Measurements from ENCODE around the gene ZNF682. TPM values are rescaled to one million over a fixed set of nuclear protein-coding genes. Genes with fewer than 3 reads are reported as not detected.
"Not testable (repeated sequence)": the region's sequence is repeated elsewhere in the genome, so short reads cannot be mapped to it uniquely, and the experiment has no call there.

The ZNF682 gene
- total RNA-seq, 1 donor from 2014 or later = 6.1 TPM

GRCh38 chr19:20035935-20036334, 3.4 kb downstream of the ZNF682 start:
- intact Hi-C loops (cut with DNase I) = no loop called here
- DNase-seq (ENCODE audit: low spot score) (no peak), ATAC-seq (no peak)

- no peak for ATAC-seq
- no peak for DNase-seq (ENCODE audit: low spot score)
- intact Hi-C loops (cut with DNase I) = no loop called here
Observed at GRCh38 chr19:20028611-20029010, 10.7 kb downstream of the ZNF682 start.

GRCh38 chr19:20005741-20006140, 33.6 kb downstream of the ZNF682 start:
- DNase-seq (ENCODE audit: low spot score) = no peak
- intact Hi-C loops (cut with DNase I) = no loop called here
- no peak for ATAC-seq

GRCh38 chr19:19997656-19998268, 41.5 kb downstream of the ZNF682 start:
- intact Hi-C loops (cut with DNase I) = no loop called here
- no peak for DNase-seq (ENCODE audit: low spot score)
- ATAC-seq = no peak

GRCh38 chr19:19966862-19967261, 72.4 kb downstream of the ZNF682 start:
- intact Hi-C loops (cut with DNase I) = no loop called here
- DNase-seq (ENCODE audit: low spot score) (no peak), ATAC-seq (no peak)

GRCh38 chr19:19966126-19966525, 73.2 kb downstream of the ZNF682 start:
- DNase-seq (ENCODE audit: low spot score); intact Hi-C loops (cut with DNase I); ATAC-seq: not testable (repeated sequence)

GRCh38 chr19:19964416-19964815, 74.9 kb downstream of the ZNF682 start:
- no peak for ATAC-seq
- intact Hi-C loops (cut with DNase I) = no loop called here
- DNase-seq (ENCODE audit: low spot score) = no peak

- not testable (repeated sequence) for ATAC-seq
- intact Hi-C loops (cut with DNase I) = loop anchor here (5.0 kb wide), 1 partner anchor 422 kb away; the partner anchor contains the start of gene CILP2
- DNase-seq (ENCODE audit: low spot score) = peak; percentile 85
Observed at GRCh38 chr19:19959151-19959799, 80.0 kb downstream of the ZNF682 start.

GRCh38 chr19:19957766-19958165, 81.5 kb downstream of the ZNF682 start:
- intact Hi-C loops (cut with DNase I) = loop anchor here (5.0 kb wide), 1 partner anchor 420 kb away; the partner anchor contains the start of gene CILP2
- not testable (repeated sequence) for ATAC-seq; DNase-seq (ENCODE audit: low spot score)

GRCh38 chr19:19956434-19957075, 82.8 kb downstream of the ZNF682 start:
- ATAC-seq = no peak
- no peak for DNase-seq (ENCODE audit: low spot score)
- intact Hi-C loops (cut with DNase I) = loop anchor here (5.0 kb wide), 1 partner anchor 419 kb away; the partner anchor contains the start of gene CILP2

- ATAC-seq (no peak), DNase-seq (ENCODE audit: low spot score) (no peak)
- intact Hi-C loops (cut with DNase I) = loop anchor here (5.0 kb wide), 1 partner anchor 418 kb away; the partner anchor contains the start of gene CILP2
Observed at GRCh38 chr19:19955208-19955607, 84.1 kb downstream of the ZNF682 start.

Other genes with a start within 250 kb of the ZNF682 start
- 37.2 TPM for gene ZNF506, start 217.8 kb downstream of the ZNF682 start, total RNA-seq
- 10.5 TPM for gene ZNF253, start 173.6 kb downstream of the ZNF682 start, total RNA-seq
- gene ZNF93, start 138.6 kb downstream of the ZNF682 start, total RNA-seq = 3.6 TPM
- gene ZNF90, start 38.5 kb upstream of the ZNF682 start, total RNA-seq = 5.1 TPM
- 5.1 TPM for gene ZNF486, start 127.7 kb upstream of the ZNF682 start, total RNA-seq

All from sciatic nerve (tissue), 2 donors.